ENCODE results near the gene KLHL35. TPM values are rescaled to one million over a fixed set of nuclear protein-coding genes. Genes with fewer than 3 reads are reported as not detected.

Gene KLHL35
- total RNA-seq, 1 experiment from 2014 or later, result 0.83 TPM

- Histone ChIP-seq H2AK5ac (ENCODE audit: insufficient read length, low read length) (no peak overlapping the region), H2BK15ac (ENCODE audit: low read depth, low read length) (no peak overlapping the region), H3K18ac (ENCODE audit: insufficient read length, low read depth, low read length) (no peak overlapping the region), H4K8ac (replicated peaks; ENCODE audit: insufficient read length, low read depth, low read length) (no peak overlapping the region), H2BK12ac (ENCODE audit: insufficient read length, low read depth, low read length) (no peak overlapping the region), H3K56ac (ENCODE audit: insufficient read length, low read depth, low read length) (no peak overlapping the region), H3K4me2 (ENCODE audit: insufficient read depth, insufficient read length, low read length) (no peak overlapping the region), H2BK5ac (ENCODE audit: insufficient read length, low read length) (no peak overlapping the region), H4K91ac (ENCODE audit: insufficient read length, low read depth, low read length) (no peak overlapping the region), H3K9ac (ENCODE audit: extremely low read depth, insufficient read length, low read length) (no peak overlapping the region), H3T11ph (ENCODE audit: low read length) (no peak overlapping the region), H4K20me1 (ENCODE audit: control insufficient read depth, insufficient read depth, insufficient read length) (no peaks in the 10 kb centered on the region), H3K79me2 (ENCODE audit: insufficient read depth, low read length) (no peaks in the 10 kb centered on the region), H2BK120ac (ENCODE audit: low read depth, low read length, poor library complexity, severe bottlenecking) (no peak overlapping the region), H3K9me3 (ENCODE audit: control insufficient read depth, low read depth, low read length) (no peaks in the 10 kb centered on the region), H3K27ac (ENCODE audit: insufficient read length, low read depth, low read length) (no peak overlapping the region), H3K23me2 (ENCODE audit: insufficient read length, low read depth, low read length, poor library complexity, severe bottlenecking) (no peaks in the 10 kb centered on the region), H3K4me1 (ENCODE audit: insufficient read depth, low read length) (no peaks in the 10 kb centered on the region), H3K23ac (ENCODE audit: insufficient read length, low read depth, low read length) (no peak overlapping the region), H3K14ac (ENCODE audit: insufficient read depth, low read length) (no peak overlapping the region), H3K79me1 (ENCODE audit: insufficient read depth, low read depth, low read length, poor library complexity, severe bottlenecking) (no peaks in the 10 kb centered on the region), H4K5ac (ENCODE audit: insufficient read length, low read depth, low read length) (no peak overlapping the region), H3K27me3 (ENCODE audit: insufficient read depth, low read length) (no peaks in the 10 kb centered on the region), H3K4ac (ENCODE audit: low read depth, low read length) (no peak overlapping the region), H2AFZ (ENCODE audit: low read length) (no peak overlapping the region), H2BK20ac (ENCODE audit: low read depth, low read length, poor library complexity, severe bottlenecking) (no peak overlapping the region)
- Mint-ChIP-seq H3K36me3 (ENCODE audit: insufficient read depth in 1 of 3, low read depth in 3 of 3) (no peaks in the 10 kb centered on the region), H3K4me3 (no peak overlapping the region), H3K27ac (no peak overlapping the region), H3K9me3 (no peaks in the 10 kb centered on the region; a peak in 1 of 5 replicates), H3K4me1 (peaks cover 15 to 34% of the 10 kb centered on the region in 2 experiments), H3K27me3 (ENCODE audit: low read depth) (no peaks in the 10 kb centered on the region)
- no CpG with 5 or more reads among the region's 12 CpGs for WGBS (ENCODE audit: extremely low coverage, insufficient read length, low lambda C conversion rate)
- TF ChIP-seq, protein P1, sequence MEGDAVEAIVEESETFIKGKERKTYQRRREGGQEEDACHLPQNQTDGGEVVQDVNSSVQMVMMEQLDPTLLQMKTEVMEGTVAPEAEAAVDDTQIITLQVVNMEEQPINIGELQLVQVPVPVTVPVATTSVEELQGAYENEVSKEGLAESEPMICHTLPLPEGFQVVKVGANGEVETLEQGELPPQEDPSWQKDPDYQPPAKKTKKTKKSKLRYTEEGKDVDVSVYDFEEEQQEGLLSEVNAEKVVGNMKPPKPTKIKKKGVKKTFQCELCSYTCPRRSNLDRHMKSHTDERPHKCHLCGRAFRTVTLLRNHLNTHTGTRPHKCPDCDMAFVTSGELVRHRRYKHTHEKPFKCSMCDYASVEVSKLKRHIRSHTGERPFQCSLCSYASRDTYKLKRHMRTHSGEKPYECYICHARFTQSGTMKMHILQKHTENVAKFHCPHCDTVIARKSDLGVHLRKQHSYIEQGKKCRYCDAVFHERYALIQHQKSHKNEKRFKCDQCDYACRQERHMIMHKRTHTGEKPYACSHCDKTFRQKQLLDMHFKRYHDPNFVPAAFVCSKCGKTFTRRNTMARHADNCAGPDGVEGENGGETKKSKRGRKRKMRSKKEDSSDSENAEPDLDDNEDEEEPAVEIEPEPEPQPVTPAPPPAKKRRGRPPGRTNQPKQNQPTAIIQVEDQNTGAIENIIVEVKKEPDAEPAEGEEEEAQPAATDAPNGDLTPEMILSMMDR (conservative IDR thresholded peaks at IDR 0.05), result no peak
- DNase-seq, result no peak
These were observed 44.6 kb upstream of the KLHL35 start for GRCh38 chr11:75477614-75477935.
